HEK293 (cell line): Measurements from ENCODE around the gene GRIPAP1.

Experiments
- CTCF ChIA-PET: fragments of 350-600 bp; formaldehyde crosslinking; extraction: SDS; loops from one replicate; lab custom pipeline; 2021; ENCODE audit warnings: antibody characterized with exemption; lab: Yijun Ruan, JAX
- POLR2A ChIA-PET: fragments of 300-600 bp; formaldehyde crosslinking; extraction: SDS; loops from one replicate; lab custom pipeline; 2020; ENCODE audit warnings: antibody characterized with exemption, inconsistent platforms; lab: Yijun Ruan, JAX
- H3K27ac ChIP-seq: fragments of 200-500 bp; sonication (Bioruptor generic); 2 replicates; pipeline ENCODE4 v1.5.1; 2014; ENCODE audit warnings: low read depth, low read length, control low read depth, inconsistent platforms; ENCODE audit errors: extremely low read depth
- H3K36me3 ChIP-seq, 2 experiments: fragments of 200-500 bp in 1 of 2; sonication (Bioruptor generic) in 1 of 2; 1 replicate in 1 of 2; 2 replicates in 1 of 2; pipeline ENCODE4 v1.5.1; 2014 to 2017; ENCODE audit warnings: inconsistent platforms in 2 of 2, low read length in 2 of 2; ENCODE audit not compliant: control insufficient read depth in 2 of 2, insufficient read depth in 1 of 2
- H3K4me1 ChIP-seq: fragments of 200-500 bp; sonication (Bioruptor generic); 2 replicates; pipeline ENCODE4 v1.5.1; 2014; ENCODE audit warnings: mild to moderate bottlenecking, low read length, inconsistent platforms; ENCODE audit not compliant: control insufficient read depth, insufficient read depth
- H3K4me3 ChIP-seq: 2 replicates; pipeline ENCODE4 v1.5.1; 2011; ENCODE audit warnings: low read depth, mild to moderate bottlenecking, control low read depth, low read length, moderate library complexity
- H3K9me3 ChIP-seq: fragments of 200-500 bp; sonication (Bioruptor generic); 2 replicates; pipeline ENCODE4 v1.5.1; 2014; ENCODE audit warnings: low read depth, low read length, inconsistent platforms; ENCODE audit not compliant: control insufficient read depth, insufficient read depth
- FEZF1 ChIP-seq: fragments of 450-650 bp; formaldehyde crosslinking; IDR thresholded peaks from 2 replicates; pipeline ENCODE4 v1.5.1; 2016; ENCODE audit warnings: missing biosample characterization, missing genetic modification characterization
- GLIS1 ChIP-seq: fragments of 450-650 bp; formaldehyde crosslinking; IDR thresholded peaks from 2 replicates; pipeline ENCODE4 v1.5.1; 2016; ENCODE audit warnings: missing biosample characterization, missing genetic modification characterization
- MEIS1 ChIP-seq: sonication (generic); formaldehyde crosslinking; IDR thresholded peaks from 2 replicates; pipeline ENCODE4 v1.8.1; 2022; ENCODE audit warnings: missing genetic modification reagents, mild to moderate bottlenecking, borderline replicate concordance
- MZF1 ChIP-seq: fragments of 450-650 bp; formaldehyde crosslinking; IDR thresholded peaks from 2 replicates; pipeline ENCODE4 v1.5.1; 2017; ENCODE audit warnings: missing biosample characterization, missing genetic modification characterization, borderline replicate concordance
- SCRT1 ChIP-seq: fragments of 450-650 bp; formaldehyde crosslinking; IDR thresholded peaks from 2 replicates; pipeline ENCODE4 v1.5.1; 2016; ENCODE audit warnings: missing biosample characterization, missing genetic modification characterization, borderline replicate concordance
- SCRT2 ChIP-seq: fragments of 450-650 bp; formaldehyde crosslinking; IDR thresholded peaks from 2 replicates; pipeline ENCODE4 v1.5.1; 2016; ENCODE audit warnings: missing biosample characterization, missing genetic modification characterization
- ZBTB20 ChIP-seq: fragments of 450-650 bp; formaldehyde crosslinking; IDR thresholded peaks from 2 replicates; pipeline ENCODE4 v1.5.1; 2016; ENCODE audit warnings: missing biosample characterization, missing genetic modification characterization
- ZBTB8A ChIP-seq: fragments of 450-650 bp; formaldehyde crosslinking; IDR thresholded peaks from 2 replicates; pipeline ENCODE4 v1.5.1; 2016; ENCODE audit warnings: missing biosample characterization, missing genetic modification characterization
- ZFHX2 ChIP-seq: fragments of 450-650 bp; formaldehyde crosslinking; conservative IDR thresholded peaks from 2 replicates; pipeline ENCODE4 v1.5.1; 2016; ENCODE audit warnings: missing biosample characterization, missing genetic modification characterization
- ZFP37 ChIP-seq: fragments of 450-650 bp; formaldehyde crosslinking; IDR thresholded peaks from 2 replicates; pipeline ENCODE4 v1.5.1; 2016; ENCODE audit warnings: missing biosample characterization, missing genetic modification characterization
- ZFP69B ChIP-seq: fragments of 450-650 bp; formaldehyde crosslinking; IDR thresholded peaks from 2 replicates; pipeline ENCODE4 v1.5.1; 2016; ENCODE audit warnings: missing biosample characterization, missing genetic modification characterization
- ZNF146 ChIP-seq: fragments of 450-650 bp; formaldehyde crosslinking; IDR thresholded peaks from 2 replicates; pipeline ENCODE4 v1.5.1; 2016; ENCODE audit warnings: missing biosample characterization, missing genetic modification characterization
- ZNF394 ChIP-seq: fragments of 450-650 bp; formaldehyde crosslinking; IDR thresholded peaks from 2 replicates; pipeline ENCODE4 v1.5.1; 2016; ENCODE audit warnings: missing biosample characterization, missing genetic modification characterization, mild to moderate bottlenecking, moderate library complexity, borderline replicate concordance
- ZNF561 ChIP-seq: fragments of 450-650 bp; IDR thresholded peaks from 2 replicates; pipeline ENCODE4 v1.5.1; 2018; ENCODE audit warnings: missing biosample characterization, missing genetic modification characterization, borderline replicate concordance
- ZNF571 ChIP-seq: fragments of 450-650 bp; formaldehyde crosslinking; IDR thresholded peaks from 2 replicates; pipeline ENCODE4 v1.5.0; 2017; ENCODE audit warnings: missing biosample characterization, missing genetic modification characterization
- ZNF580 ChIP-seq: fragments of 450-650 bp; formaldehyde crosslinking; IDR thresholded peaks from 2 replicates; pipeline ENCODE4 v1.5.1; 2016; ENCODE audit warnings: missing biosample characterization, missing genetic modification characterization
- ZNF76 ChIP-seq: fragments of 450-650 bp; formaldehyde crosslinking; IDR thresholded peaks from 2 replicates; pipeline ENCODE4; 2016; ENCODE audit warnings: low read depth, missing biosample characterization, missing genetic modification characterization, borderline replicate concordance
- ZNF777 ChIP-seq: fragments of 450-650 bp; formaldehyde crosslinking; IDR thresholded peaks from 2 replicates; pipeline ENCODE4 v1.5.1; 2017; ENCODE audit warnings: missing biosample characterization, missing genetic modification characterization, borderline replicate concordance
- ZXDB ChIP-seq: fragments of 450-650 bp; formaldehyde crosslinking; IDR thresholded peaks from 2 replicates; pipeline ENCODE4 v1.5.1; 2016; ENCODE audit warnings: missing biosample characterization, missing genetic modification characterization
- TF ChIP-seq, protein P1 (sequence below): fragments of 450-650 bp; formaldehyde crosslinking; IDR thresholded peaks from 2 replicates; pipeline ENCODE4 v1.5.0; 2017; ENCODE audit warnings: missing biosample characterization, missing genetic modification characterization, borderline replicate concordance
- TF ChIP-seq, protein P2 (sequence below): fragments of 450-650 bp; formaldehyde crosslinking; IDR thresholded peaks from 2 replicates; pipeline ENCODE4 v1.5.1; 2016; ENCODE audit warnings: missing biosample characterization, missing genetic modification characterization
- TF ChIP-seq, protein P3 (sequence below): fragments of 450-650 bp; formaldehyde crosslinking; IDR thresholded peaks from 2 replicates; pipeline ENCODE4 v1.5.1; 2016; ENCODE audit warnings: missing biosample characterization, missing genetic modification characterization
- TF ChIP-seq, protein P4 (sequence below): fragments of 450-650 bp; formaldehyde crosslinking; conservative IDR thresholded peaks from 2 replicates; pipeline ENCODE4 v1.5.1; 2016; ENCODE audit warnings: low read depth, missing biosample characterization, missing genetic modification characterization

GRIPAP1 gene

DNA sequence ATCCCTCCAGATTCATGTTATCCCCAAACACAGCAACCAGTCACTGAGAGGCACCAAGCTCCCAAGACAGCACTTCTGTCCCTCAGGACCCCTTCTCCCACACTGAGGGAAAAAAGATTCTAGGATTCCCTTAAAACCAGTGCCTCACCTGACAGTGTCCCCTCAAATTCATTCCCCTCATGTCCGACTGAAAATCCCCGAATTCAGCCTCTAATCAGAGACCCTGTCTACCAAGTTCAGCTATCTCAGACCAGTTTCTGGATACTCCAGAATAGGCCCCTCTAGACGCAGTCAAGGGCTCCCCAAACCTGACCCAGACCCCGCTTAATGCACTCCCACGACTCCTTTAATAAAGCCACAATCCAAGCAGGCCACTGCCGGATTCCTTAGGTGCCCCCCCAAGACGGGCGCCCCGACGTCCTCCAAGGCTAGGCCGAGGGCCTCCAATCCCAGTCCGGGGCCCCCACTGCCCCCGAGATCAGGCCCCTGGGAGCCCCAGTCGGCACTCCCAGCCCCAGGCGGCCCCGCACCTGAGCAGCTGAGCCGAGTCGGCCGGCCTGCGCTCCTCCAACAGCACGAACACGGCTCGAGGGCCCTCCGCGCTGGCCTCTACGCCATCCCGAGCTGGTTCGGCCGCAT, 40.6 kb upstream of the GRIPAP1 start (continued):
- TF ChIP-seq, protein P1, sequence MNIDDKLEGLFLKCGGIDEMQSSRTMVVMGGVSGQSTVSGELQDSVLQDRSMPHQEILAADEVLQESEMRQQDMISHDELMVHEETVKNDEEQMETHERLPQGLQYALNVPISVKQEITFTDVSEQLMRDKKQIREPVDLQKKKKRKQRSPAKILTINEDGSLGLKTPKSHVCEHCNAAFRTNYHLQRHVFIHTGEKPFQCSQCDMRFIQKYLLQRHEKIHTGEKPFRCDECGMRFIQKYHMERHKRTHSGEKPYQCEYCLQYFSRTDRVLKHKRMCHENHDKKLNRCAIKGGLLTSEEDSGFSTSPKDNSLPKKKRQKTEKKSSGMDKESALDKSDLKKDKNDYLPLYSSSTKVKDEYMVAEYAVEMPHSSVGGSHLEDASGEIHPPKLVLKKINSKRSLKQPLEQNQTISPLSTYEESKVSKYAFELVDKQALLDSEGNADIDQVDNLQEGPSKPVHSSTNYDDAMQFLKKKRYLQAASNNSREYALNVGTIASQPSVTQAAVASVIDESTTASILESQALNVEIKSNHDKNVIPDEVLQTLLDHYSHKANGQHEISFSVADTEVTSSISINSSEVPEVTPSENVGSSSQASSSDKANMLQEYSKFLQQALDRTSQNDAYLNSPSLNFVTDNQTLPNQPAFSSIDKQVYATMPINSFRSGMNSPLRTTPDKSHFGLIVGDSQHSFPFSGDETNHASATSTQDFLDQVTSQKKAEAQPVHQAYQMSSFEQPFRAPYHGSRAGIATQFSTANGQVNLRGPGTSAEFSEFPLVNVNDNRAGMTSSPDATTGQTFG (tag by site-specific recombination): no peak
- no peak for TF ChIP-seq ZFHX2 (tag by site-specific recombination)
- 0 out of 2 replicates have a peak, but pooled peaks have one; percentile 24 for TF ChIP-seq ZNF580 (tag by site-specific recombination)
- peak; percentile 84 for TF ChIP-seq MZF1 (tag by site-specific recombination)
- 0 out of 2 replicates have a peak, but pooled peaks have one; percentile 27 for TF ChIP-seq ZNF777
- no peak for TF ChIP-seq FEZF1
- peak; percentile 50; the same call in 1 of the 2 replicates for TF ChIP-seq ZNF76
- 0 out of 2 replicates have a peak, but pooled peaks have one; percentile 24 for TF ChIP-seq ZNF561 (tag by site-specific recombination)
- no peak for TF ChIP-seq SCRT1 (tag by site-specific recombination)
- TF ChIP-seq ZXDB: peak; percentile 77; the same call in 1 of the 2 replicates
- peak; percentile 40; the same call in 1 of the 2 replicates for TF ChIP-seq ZNF394 (tag by site-specific recombination)
- TF ChIP-seq ZFP69B (tag by site-specific recombination): no peak
- TF ChIP-seq ZFP37 (tag by site-specific recombination): 0 out of 2 replicates have a peak, but pooled peaks have one; percentile 55
- TF ChIP-seq ZBTB20: peak; percentile 81
- no peak for TF ChIP-seq MEIS1 (CRISPR knock-in tag)
- TF ChIP-seq ZNF146: no peak
- TF ChIP-seq, protein P2, sequence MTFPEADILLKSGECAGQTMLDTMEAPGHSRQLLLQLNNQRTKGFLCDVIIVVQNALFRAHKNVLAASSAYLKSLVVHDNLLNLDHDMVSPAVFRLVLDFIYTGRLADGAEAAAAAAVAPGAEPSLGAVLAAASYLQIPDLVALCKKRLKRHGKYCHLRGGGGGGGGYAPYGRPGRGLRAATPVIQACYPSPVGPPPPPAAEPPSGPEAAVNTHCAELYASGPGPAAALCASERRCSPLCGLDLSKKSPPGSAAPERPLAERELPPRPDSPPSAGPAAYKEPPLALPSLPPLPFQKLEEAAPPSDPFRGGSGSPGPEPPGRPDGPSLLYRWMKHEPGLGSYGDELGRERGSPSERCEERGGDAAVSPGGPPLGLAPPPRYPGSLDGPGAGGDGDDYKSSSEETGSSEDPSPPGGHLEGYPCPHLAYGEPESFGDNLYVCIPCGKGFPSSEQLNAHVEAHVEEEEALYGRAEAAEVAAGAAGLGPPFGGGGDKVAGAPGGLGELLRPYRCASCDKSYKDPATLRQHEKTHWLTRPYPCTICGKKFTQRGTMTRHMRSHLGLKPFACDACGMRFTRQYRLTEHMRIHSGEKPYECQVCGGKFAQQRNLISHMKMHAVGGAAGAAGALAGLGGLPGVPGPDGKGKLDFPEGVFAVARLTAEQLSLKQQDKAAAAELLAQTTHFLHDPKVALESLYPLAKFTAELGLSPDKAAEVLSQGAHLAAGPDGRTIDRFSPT: peak; percentile 71; the same call in 1 of the 2 replicates

GRCh38 chrX:49041744-49042580, 39.9 kb upstream of the GRIPAP1 start:
- H3K9me3 ChIP-seq: no peaks in the 10 kb centered on the region
- H3K36me3 ChIP-seq: peaks cover 5 to 27% of the 10 kb centered on the region in 2 experiments; a peak in 2 of 3 replicates
- peaks cover 7% of the 10 kb centered on the region for H3K4me1 ChIP-seq
- CTCF ChIA-PET: interaction anchor here (0.6 to 1.3 kb wide), 6 partner anchors 69 to 1831 kb away, joined by 3 to 8 read pairs (median 3); partner anchors contain the start of gene KCND1
- H3K27ac ChIP-seq: peak overlapping the region; percentile 86; the same call in 1 of the 2 replicates
- POLR2A ChIA-PET: interaction anchor here (0.6 to 3.2 kb wide), 6 partner anchors 11 to 149 kb away, joined by 3 to 24 read pairs (median 7); partner anchors contain the start of genes GRIPAP1 and OTUD5
- H3K4me3 ChIP-seq: peak overlapping the region; percentile 77
- TF ChIP-seq GLIS1 (tag by site-specific recombination) (peak; percentile 77), ZBTB8A (peak; percentile 72), ZNF571 (tag by site-specific recombination) (no peak), SCRT2 (peak; percentile 67), SCRT1 (tag by site-specific recombination) (no peak)
- TF ChIP-seq, protein P3, sequence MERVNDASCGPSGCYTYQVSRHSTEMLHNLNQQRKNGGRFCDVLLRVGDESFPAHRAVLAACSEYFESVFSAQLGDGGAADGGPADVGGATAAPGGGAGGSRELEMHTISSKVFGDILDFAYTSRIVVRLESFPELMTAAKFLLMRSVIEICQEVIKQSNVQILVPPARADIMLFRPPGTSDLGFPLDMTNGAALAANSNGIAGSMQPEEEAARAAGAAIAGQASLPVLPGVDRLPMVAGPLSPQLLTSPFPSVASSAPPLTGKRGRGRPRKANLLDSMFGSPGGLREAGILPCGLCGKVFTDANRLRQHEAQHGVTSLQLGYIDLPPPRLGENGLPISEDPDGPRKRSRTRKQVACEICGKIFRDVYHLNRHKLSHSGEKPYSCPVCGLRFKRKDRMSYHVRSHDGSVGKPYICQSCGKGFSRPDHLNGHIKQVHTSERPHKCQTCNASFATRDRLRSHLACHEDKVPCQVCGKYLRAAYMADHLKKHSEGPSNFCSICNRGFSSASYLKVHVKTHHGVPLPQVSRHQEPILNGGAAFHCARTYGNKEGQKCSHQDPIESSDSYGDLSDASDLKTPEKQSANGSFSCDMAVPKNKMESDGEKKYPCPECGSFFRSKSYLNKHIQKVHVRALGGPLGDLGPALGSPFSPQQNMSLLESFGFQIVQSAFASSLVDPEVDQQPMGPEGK (tag by site-specific recombination): peak; percentile 41; the same call in 1 of the 2 replicates
- TF ChIP-seq, protein P4, sequence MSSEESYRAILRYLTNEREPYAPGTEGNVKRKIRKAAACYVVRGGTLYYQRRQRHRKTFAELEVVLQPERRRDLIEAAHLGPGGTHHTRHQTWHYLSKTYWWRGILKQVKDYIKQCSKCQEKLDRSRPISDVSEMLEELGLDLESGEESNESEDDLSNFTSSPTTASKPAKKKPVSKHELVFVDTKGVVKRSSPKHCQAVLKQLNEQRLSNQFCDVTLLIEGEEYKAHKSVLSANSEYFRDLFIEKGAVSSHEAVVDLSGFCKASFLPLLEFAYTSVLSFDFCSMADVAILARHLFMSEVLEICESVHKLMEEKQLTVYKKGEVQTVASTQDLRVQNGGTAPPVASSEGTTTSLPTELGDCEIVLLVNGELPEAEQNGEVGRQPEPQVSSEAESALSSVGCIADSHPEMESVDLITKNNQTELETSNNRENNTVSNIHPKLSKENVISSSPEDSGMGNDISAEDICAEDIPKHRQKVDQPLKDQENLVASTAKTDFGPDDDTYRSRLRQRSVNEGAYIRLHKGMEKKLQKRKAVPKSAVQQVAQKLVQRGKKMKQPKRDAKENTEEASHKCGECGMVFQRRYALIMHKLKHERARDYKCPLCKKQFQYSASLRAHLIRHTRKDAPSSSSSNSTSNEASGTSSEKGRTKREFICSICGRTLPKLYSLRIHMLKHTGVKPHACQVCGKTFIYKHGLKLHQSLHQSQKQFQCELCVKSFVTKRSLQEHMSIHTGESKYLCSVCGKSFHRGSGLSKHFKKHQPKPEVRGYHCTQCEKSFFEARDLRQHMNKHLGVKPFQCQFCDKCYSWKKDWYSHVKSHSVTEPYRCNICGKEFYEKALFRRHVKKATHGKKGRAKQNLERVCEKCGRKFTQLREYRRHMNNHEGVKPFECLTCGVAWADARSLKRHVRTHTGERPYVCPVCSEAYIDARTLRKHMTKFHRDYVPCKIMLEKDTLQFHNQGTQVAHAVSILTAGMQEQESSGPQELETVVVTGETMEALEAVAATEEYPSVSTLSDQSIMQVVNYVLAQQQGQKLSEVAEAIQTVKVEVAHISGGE (tag by site-specific recombination): no peak
